ENCODE measurements around the gene IMMP2L. TPM values are rescaled to one million over a fixed set of nuclear protein-coding genes. Genes with fewer than 3 reads are reported as not detected.

IMMP2L gene
- total RNA-seq, 1 donor from 2014 or later, result 11.9 TPM

GRCh38 chr7:111088328-111088727 is 474.0 kb downstream of the IMMP2L start:
- H3K9me3 Mint-ChIP-seq, result peaks cover 6% of the 10 kb centered on the region

GRCh38 chr7:111086532-111086931 is 475.8 kb downstream of the IMMP2L start:
- Mint-ChIP-seq H3K4me1 (peaks cover 31% of the 10 kb centered on the region), H3K27ac (ENCODE audit: unreplicated experiment) (no peak overlapping the region), H3K9me3 (peaks cover 6% of the 10 kb centered on the region), H3K4me3 (no peak overlapping the region), H3K27me3 (ENCODE audit: low read depth) (no peaks in the 10 kb centered on the region), H3K36me3 (ENCODE audit: low read depth) (peaks cover 5% of the 10 kb centered on the region)
- TF ChIP-seq, protein P1, sequence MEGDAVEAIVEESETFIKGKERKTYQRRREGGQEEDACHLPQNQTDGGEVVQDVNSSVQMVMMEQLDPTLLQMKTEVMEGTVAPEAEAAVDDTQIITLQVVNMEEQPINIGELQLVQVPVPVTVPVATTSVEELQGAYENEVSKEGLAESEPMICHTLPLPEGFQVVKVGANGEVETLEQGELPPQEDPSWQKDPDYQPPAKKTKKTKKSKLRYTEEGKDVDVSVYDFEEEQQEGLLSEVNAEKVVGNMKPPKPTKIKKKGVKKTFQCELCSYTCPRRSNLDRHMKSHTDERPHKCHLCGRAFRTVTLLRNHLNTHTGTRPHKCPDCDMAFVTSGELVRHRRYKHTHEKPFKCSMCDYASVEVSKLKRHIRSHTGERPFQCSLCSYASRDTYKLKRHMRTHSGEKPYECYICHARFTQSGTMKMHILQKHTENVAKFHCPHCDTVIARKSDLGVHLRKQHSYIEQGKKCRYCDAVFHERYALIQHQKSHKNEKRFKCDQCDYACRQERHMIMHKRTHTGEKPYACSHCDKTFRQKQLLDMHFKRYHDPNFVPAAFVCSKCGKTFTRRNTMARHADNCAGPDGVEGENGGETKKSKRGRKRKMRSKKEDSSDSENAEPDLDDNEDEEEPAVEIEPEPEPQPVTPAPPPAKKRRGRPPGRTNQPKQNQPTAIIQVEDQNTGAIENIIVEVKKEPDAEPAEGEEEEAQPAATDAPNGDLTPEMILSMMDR (conservative IDR thresholded peaks at IDR 0.05), result no peak
- DNase-seq (ENCODE audit: low read depth, low spot score), result no peak

More at GRCh38 chr7:111088328-111088727, 474.0 kb downstream of the IMMP2L start:
- no peak overlapping the region for H3K27ac Mint-ChIP-seq (ENCODE audit: unreplicated experiment)
- peaks cover 31% of the 10 kb centered on the region for H3K4me1 Mint-ChIP-seq
- DNase-seq (ENCODE audit: low read depth, low spot score), result no peak
- H3K27me3 Mint-ChIP-seq (ENCODE audit: low read depth), result no peaks in the 10 kb centered on the region
- peaks cover 5% of the 10 kb centered on the region for H3K36me3 Mint-ChIP-seq (ENCODE audit: low read depth)
- TF ChIP-seq, protein P1 (conservative IDR thresholded peaks at IDR 0.05), result no peak
- H3K4me3 Mint-ChIP-seq, result no peak overlapping the region

DNA sequence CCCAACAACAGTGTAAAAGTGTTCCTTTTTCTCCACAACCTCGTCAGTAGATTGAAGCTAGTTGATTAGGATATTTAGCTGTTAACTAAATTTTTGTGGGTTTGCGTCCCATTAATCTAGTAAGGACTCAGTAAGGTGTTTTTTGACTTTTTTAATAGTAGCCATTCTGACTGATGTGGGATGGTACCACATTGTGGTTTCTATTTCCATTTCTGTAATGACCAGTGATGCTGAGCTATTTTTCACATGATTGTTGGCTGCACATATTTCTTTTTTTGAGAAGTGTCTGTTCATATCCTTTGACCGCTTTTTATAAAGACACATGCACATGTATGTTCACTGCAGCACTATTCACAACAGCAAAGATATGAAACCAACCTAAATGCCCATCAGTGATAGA is 476.9 kb downstream of the IMMP2L start:
- no peak overlapping the region for H3K4me3 Mint-ChIP-seq
- H3K9me3 Mint-ChIP-seq, result peaks cover 6% of the 10 kb centered on the region
- no peaks in the 10 kb centered on the region for H3K27me3 Mint-ChIP-seq (ENCODE audit: low read depth)
- DNase-seq (ENCODE audit: low read depth, low spot score), result no peak
- TF ChIP-seq, protein P1 (conservative IDR thresholded peaks at IDR 0.05), result no peak
- H3K27ac Mint-ChIP-seq (ENCODE audit: unreplicated experiment), result no peak overlapping the region
- peaks cover 21% of the 10 kb centered on the region for H3K4me1 Mint-ChIP-seq
- H3K36me3 Mint-ChIP-seq (ENCODE audit: low read depth), result peaks cover 5% of the 10 kb centered on the region

- Mint-ChIP-seq H3K9me3 (peaks cover 6% of the 10 kb centered on the region), H3K27ac (ENCODE audit: unreplicated experiment) (no peak overlapping the region), H3K4me1 (peaks cover 21% of the 10 kb centered on the region), H3K4me3 (no peak overlapping the region), H3K36me3 (ENCODE audit: low read depth) (peaks cover 5% of the 10 kb centered on the region), H3K27me3 (ENCODE audit: low read depth) (no peaks in the 10 kb centered on the region)
- DNase-seq (ENCODE audit: low read depth, low spot score), result no peak
- TF ChIP-seq, protein P1 (conservative IDR thresholded peaks at IDR 0.05), result no peak
Measured at GRCh38 chr7:111083413-111083812, 478.9 kb downstream of the IMMP2L start.

GRCh38 chr7:111082351-111082750 is 479.9 kb downstream of the IMMP2L start:
- TF ChIP-seq, protein P1 (conservative IDR thresholded peaks at IDR 0.05), result no peak
- no peaks in the 10 kb centered on the region for H3K27me3 Mint-ChIP-seq (ENCODE audit: low read depth)
- peaks cover 27% of the 10 kb centered on the region for H3K4me1 Mint-ChIP-seq
- peak overlapping the region; percentile 38 for H3K4me3 Mint-ChIP-seq
- H3K9me3 Mint-ChIP-seq, result peaks cover 6% of the 10 kb centered on the region
- H3K36me3 Mint-ChIP-seq (ENCODE audit: low read depth), result peaks cover 5% of the 10 kb centered on the region
- H3K27ac Mint-ChIP-seq (ENCODE audit: unreplicated experiment), result peak overlapping the region; percentile 73
- no peak for DNase-seq (ENCODE audit: low read depth, low spot score)
